Loucy (cell line): ENCODE data around the gene IQSEC1.

Experiments used
- H2AFZ ChIP-seq: fragments of 200-600 bp; sonication (generic); 2 replicates; pipeline ENCODE4 v1.6.0; 2016; ENCODE audit warnings: antibody characterized with exemption, mild to moderate bottlenecking, low read length, moderate library complexity
- H3F3A ChIP-seq: fragments of 200-600 bp; 2 replicates; pipeline ENCODE4 v1.6.0; 2016; ENCODE audit warnings: antibody characterized with exemption, low read depth, mild to moderate bottlenecking
- H3K27me3 ChIP-seq: fragments of 200-600 bp; sonication (generic); 2 replicates; pipeline ENCODE4 v1.6.1; 2014; ENCODE audit warnings: low read length, mild to moderate bottlenecking; ENCODE audit not compliant: insufficient read depth, poor library complexity, severe bottlenecking
- H3K36me3 ChIP-seq: fragments of 200-600 bp; sonication (generic); 2 replicates; pipeline ENCODE4 v1.6.1; 2016; ENCODE audit warnings: low read length; ENCODE audit not compliant: insufficient read depth
- H3K4me1 ChIP-seq: fragments of 200-600 bp; sonication (generic); 2 replicates; pipeline ENCODE4 v1.5.1; 2014; ENCODE audit warnings: low read length, mild to moderate bottlenecking; ENCODE audit not compliant: insufficient read depth, poor library complexity, severe bottlenecking
- H3K4me2 ChIP-seq: fragments of 200-600 bp; sonication (generic); 2 replicates; pipeline ENCODE4 v1.6.0; 2014; ENCODE audit warnings: antibody characterized with exemption, low read length, low read depth, mild to moderate bottlenecking; ENCODE audit not compliant: poor library complexity, severe bottlenecking
- H3K4me3 ChIP-seq: fragments of 200-600 bp; sonication (generic); 2 replicates; pipeline ENCODE4 v1.5.1; 2014; ENCODE audit warnings: low read length, mild to moderate bottlenecking, mixed read lengths; ENCODE audit not compliant: poor library complexity, severe bottlenecking
- H3K79me2 ChIP-seq: fragments of 200-600 bp; sonication (generic); 2 replicates; pipeline ENCODE4 v1.6.1; 2014; ENCODE audit warnings: low read length; ENCODE audit not compliant: insufficient read depth
- H3K9ac ChIP-seq: fragments of 200-600 bp; sonication (generic); 2 replicates; pipeline ENCODE4 v1.6.0; 2014; ENCODE audit warnings: mild to moderate bottlenecking, low read depth, low read length, moderate library complexity; ENCODE audit not compliant: poor library complexity, severe bottlenecking
- H3K9me2 ChIP-seq: fragments of 200-600 bp; sonication (generic); replicated peaks from 2 replicates; pipeline ENCODE4 v1.6.1; 2016; ENCODE audit warnings: low read depth, low read length, mixed read lengths
- H3K9me3 ChIP-seq: fragments of 200-600 bp; sonication (generic); 2 replicates; pipeline ENCODE4 v1.6.1; 2014; ENCODE audit warnings: mild to moderate bottlenecking, antibody characterized with exemption, low read length, low read depth; ENCODE audit not compliant: insufficient read depth
- H4K20me1 ChIP-seq: fragments of 200-600 bp; sonication (generic); 2 replicates; pipeline ENCODE4 v1.6.0; 2014; ENCODE audit warnings: antibody characterized with exemption, low read length, mild to moderate bottlenecking; ENCODE audit not compliant: insufficient read depth, poor library complexity, severe bottlenecking
- CTCF ChIP-seq: fragments of 200-600 bp; sonication (generic); conservative IDR thresholded peaks from 2 replicates; pipeline ENCODE4 v1.5.1; 2014; ENCODE audit warnings: mild to moderate bottlenecking, antibody characterized with exemption, low read length
- EZH2phosphoT487 ChIP-seq: fragments of 200-600 bp; IDR thresholded peaks from 2 replicates; pipeline ENCODE4 v1.6.1; 2018; ENCODE audit warnings: antibody characterized with exemption, mild to moderate bottlenecking, moderate library complexity, borderline replicate concordance

The IQSEC1 gene

DNA sequence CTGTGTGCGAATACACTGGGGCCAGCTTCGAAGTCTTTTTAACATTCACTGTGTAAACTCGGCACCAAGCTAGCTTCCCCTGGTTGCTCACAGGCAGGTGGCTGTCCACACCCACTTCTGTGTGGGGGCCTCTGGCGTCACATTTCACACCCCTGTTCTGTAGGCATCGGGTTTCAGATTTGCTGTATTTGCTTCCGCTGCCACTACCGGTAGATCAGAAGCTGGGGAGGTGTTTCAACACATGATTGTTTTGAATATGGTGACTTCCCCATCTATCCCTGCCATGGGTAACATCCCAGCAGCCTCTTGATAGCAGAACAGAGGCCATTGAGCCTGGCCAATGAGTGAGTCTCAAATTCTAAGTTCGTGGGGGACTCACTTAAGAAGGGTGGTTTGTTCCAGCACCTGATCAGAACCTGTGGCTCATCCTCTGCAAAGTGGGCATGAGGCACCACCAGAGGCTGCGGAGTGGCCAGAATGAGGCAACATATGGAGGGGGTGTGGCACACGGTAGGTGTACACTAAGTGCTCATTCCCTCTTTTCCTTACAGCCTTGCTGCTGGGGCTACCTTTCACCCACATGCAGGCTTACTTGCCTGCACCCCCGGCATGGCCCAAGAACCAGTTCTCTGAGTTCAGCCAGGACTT lies 61.5 kb downstream of the IQSEC1 start:
- peaks cover 11% of the 10 kb centered on the region; the same call in 1 of the 2 replicates for H3F3A ChIP-seq
- no peaks in the 10 kb centered on the region for H3K9me2 ChIP-seq
- H2AFZ ChIP-seq = no peak overlapping the region
- H3K4me1 ChIP-seq = peaks cover 76% of the 10 kb centered on the region
- H3K27me3 ChIP-seq = no peaks in the 10 kb centered on the region
- H3K9ac ChIP-seq = peak overlapping the region; percentile 39
- no peaks in the 10 kb centered on the region for H3K36me3 ChIP-seq
- H4K20me1 ChIP-seq = peaks cover 8% of the 10 kb centered on the region
- TF ChIP-seq CTCF (no peak), EZH2phosphoT487 (no peak)
- peak overlapping the region; percentile 89 for H3K4me2 ChIP-seq
- H3K9me3 ChIP-seq = no peaks in the 10 kb centered on the region
- H3K79me2 ChIP-seq = peaks cover 94% of the 10 kb centered on the region
- peak overlapping the region; percentile 10 for H3K4me3 ChIP-seq

DNA sequence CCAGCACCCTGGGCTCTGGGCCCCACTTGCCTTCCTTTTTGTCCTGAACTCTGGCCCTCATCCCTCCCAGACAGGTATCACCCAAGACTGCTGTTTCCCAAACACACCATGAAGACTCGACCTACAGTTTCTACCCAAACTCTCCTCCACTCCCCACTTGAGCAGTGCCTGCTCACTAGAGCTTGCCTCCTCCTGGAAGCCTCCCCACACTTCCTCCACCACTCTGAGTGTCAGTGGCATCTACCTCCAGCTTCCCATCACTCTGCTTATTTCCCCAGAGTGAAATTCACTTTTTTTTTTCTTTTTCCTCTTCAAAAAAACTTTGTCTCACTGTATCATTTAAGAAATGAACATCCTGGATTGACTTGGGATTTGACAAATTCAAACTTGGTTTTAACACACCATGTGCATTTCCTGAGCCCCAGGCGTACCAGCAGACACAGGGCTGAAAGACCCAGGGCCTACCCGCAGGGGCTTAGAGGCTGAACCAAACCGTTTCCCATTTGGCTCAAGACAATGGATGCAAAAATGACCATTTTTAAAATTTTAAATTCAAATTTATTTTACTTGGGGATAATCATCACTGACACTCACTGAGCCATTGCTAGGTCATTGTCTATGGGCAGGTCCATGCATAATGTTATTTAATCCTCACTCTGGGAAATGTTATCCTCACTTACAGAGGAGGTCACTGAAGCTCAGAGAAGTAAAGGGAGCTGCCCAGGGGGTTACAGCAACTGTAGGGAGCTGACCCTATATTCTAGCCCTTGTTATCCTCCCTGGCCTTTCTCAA lies 62.3 kb downstream of the IQSEC1 start:
- Histone ChIP-seq H3K4me2 (peak overlapping the region; percentile 89), H3F3A (peaks cover 7% of the 10 kb centered on the region; the same call in 1 of the 2 replicates), H3K36me3 (no peaks in the 10 kb centered on the region), H3K27me3 (no peaks in the 10 kb centered on the region), H3K79me2 (peaks cover 100% of the 10 kb centered on the region), H3K9me2 (no peaks in the 10 kb centered on the region), H4K20me1 (peaks cover 8% of the 10 kb centered on the region), H3K4me1 (peaks cover 73% of the 10 kb centered on the region), H2AFZ (no peak overlapping the region), H3K9me3 (no peaks in the 10 kb centered on the region), H3K4me3 (no peak overlapping the region), H3K9ac (peak overlapping the region; percentile 39)
- no peak for TF ChIP-seq EZH2phosphoT487
- no peak for TF ChIP-seq CTCF

GRCh38 chr3:13009946-13010315 lies 63.3 kb downstream of the IQSEC1 start:
- H2AFZ ChIP-seq = no peak overlapping the region
- peak overlapping the region; percentile 89 for H3K4me2 ChIP-seq
- peaks cover 73% of the 10 kb centered on the region for H3K4me1 ChIP-seq
- no peak for TF ChIP-seq EZH2phosphoT487
- no peak for TF ChIP-seq CTCF
- H3F3A ChIP-seq = 0 out of 2 replicates have a peak, but pooled peaks cover 3% of the 10 kb centered on the region
- peak overlapping the region; percentile 9 for H3K9ac ChIP-seq
- no peaks in the 10 kb centered on the region for H3K9me3 ChIP-seq
- H3K27me3 ChIP-seq = no peaks in the 10 kb centered on the region
- H3K9me2 ChIP-seq = no peaks in the 10 kb centered on the region
- no peak overlapping the region for H3K4me3 ChIP-seq
- H4K20me1 ChIP-seq = peaks cover 19% of the 10 kb centered on the region
- no peaks in the 10 kb centered on the region for H3K36me3 ChIP-seq
- H3K79me2 ChIP-seq = peaks cover 100% of the 10 kb centered on the region
